Fibroblast of skin of left quadriceps (primary cell): ENCODE data around the gene CALD1.

Source experiments
- DNase-seq, 2 experiments: peaks; one replicate each; pipeline ENCODE4 v3.0.0-alpha.2; 2013; ENCODE audit warnings: low read depth in 2 of 2

CALD1 gene

DNA sequence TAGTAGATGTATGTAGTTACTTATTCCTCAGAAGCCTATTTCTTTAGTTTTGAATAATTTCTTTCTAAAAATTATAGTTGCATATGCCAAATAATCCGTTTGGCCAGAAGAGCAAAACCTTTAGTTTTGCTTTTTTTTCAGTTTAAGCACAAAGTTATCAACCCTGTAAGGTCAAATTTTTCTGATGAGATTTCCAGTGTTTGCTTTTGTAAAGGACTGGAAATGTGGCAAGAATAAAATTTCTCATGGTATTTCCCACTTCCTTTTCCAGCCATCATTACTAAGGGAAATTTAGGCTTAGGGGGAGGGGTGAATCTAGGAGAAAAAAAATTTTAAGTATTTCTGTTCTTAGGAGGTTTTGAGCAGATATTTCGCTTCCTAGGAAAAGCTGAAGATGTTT lies 7.6 kb downstream of the CALD1 start:
- no peak for DNase-seq

DNA sequence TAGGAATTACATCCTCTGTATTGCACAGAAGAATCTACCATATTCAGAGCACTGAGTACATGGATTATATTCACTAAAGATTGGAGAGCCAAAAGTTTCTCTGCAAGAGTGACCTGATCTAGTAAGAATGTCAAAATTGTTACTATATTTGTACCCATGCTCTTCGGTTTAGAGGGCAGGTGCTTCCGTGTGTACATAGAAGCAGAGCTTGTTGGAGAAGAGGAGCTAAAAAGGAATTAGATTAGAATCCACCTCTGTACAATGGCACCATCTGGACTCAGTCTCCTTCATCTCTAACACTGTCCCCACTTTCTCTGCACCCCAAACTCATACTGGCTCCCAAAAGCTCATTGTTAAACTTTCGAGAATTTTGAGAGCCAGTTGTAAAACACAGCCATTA lies 8.3 kb downstream of the CALD1 start:
- DNase-seq: no peak

DNA sequence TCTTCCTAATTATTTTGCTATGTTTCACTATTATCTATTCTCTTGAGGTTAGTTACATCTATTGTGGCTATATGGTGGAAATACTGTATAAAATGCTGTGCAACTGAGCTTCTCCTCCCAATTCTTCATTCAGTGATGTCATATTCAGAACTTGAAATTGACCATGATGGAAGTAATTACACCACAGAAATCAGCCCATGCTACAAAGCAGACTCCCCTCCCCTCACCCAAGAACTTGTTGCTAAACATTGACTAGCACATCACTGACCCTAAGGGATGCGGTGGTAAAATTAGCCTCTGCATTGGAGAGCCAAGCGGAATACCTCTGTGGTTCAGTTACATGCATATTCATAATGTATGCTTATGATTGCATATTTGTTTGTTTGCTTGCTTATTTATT lies 8.8 kb downstream of the CALD1 start:
- no peak for DNase-seq

DNA sequence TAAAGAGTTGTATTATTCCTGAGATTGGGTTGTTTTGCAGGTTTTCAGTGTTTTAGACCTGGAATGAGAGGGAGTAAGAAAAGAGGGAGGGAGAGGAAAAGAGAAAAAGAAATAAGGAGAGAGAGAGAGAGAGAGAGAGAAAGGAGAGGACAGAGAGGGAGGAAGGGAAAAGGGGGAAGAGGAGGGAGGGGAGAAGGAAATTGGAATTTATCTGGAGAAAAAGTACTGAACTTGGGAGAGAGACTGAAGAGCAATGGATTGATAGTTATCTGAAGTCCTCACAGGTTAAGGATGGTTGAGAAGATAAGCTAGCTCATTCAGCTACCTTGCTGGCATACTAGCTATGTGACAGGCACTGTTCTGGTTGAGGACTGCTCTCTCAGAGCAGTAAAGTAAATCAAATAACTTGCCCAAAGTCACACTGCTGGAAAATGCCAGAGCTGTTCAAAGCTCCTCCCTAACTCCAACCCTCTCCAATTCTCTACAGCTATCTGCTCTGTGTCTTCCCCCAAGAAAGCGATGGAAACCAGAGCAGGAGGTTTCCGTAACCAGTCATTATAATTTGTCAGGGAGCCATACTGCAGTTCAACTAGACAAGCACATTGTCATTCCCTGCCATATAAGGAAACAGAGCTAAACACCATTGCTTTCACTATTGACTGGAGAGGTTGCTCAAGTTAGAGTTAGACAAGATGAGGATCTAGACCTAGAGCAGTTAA lies 10.7 kb downstream of the CALD1 start:
- DNase-seq: no peak

DNA sequence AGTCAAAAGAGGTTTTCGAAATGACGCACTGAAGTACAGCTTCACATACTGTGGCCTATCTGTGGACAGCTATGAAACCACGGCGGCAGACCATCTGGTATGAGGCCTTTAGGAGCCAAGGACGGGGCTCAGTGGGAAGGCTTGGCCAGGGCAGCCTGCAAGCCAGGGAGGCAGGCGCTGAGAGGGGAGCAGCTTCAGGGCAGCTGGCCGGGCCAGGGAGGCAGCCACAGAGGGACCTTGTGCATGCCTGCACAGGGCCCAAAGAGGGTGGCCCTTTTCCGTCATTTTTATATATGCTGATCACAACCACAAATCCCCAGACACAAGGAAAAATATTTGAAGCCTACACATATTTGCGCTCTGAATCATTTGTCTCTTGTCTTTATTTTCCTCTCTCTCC lies 13.5 kb downstream of the CALD1 start:
- DNase-seq: peak; percentile 65 to 70

DNA sequence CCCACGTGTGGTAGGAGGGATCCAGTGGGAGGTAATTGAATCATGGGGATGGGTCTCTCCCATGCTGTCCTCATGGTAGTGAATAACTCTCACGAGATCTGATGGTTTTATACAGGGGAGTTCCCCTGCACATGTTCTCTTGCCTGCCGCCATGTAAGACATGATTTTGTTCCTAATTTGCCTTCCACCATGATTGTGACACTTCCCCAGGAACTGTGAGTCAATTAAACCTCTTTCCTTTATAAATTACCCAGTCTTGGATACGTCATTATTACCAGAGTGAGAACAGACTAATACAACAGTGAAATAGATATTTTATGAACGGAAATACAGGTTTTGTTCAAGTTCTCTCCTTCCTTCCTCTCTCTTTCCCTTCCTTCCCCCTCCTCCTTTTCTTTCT lies 15.8 kb downstream of the CALD1 start:
- DNase-seq: no peak

DNA sequence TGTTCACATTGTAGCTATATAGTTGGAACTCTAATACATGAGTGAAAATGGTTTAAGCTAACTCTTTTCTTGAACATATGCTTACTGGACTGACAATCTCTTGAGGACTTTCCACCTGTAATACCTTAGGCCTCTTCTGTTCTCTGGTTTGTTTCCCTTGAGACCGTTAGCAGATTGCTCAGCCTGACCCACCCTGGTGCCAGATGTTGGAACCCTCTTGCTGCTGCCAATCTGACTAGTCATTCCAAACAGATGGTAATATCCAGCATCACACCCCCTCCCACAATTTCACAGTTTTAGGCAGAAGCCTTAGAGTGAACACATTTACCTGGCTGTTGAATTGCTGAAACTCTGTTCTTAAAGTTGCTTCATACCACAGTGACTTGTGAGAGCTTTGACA lies 18.7 kb downstream of the CALD1 start:
- DNase-seq: no peak

DNA sequence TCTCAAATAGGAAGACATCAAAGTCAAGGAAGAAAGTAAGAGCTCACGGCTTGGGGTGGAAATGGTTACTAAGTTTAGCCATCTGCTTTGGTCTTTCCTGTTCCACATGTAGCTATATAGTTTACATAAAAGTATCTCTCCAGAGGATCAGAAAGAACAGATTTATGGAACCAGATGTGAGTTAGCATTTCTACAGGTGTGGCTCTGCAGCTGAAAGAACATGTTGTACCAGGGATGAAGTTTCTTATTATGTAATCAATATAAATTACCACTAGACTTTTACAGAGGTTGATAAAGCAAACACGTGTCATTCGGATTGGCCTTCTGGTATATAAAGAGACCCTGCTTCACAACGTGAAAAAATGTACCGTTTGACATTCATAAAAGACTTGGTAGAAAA lies 19.9 kb downstream of the CALD1 start:
- no peak for DNase-seq

DNA sequence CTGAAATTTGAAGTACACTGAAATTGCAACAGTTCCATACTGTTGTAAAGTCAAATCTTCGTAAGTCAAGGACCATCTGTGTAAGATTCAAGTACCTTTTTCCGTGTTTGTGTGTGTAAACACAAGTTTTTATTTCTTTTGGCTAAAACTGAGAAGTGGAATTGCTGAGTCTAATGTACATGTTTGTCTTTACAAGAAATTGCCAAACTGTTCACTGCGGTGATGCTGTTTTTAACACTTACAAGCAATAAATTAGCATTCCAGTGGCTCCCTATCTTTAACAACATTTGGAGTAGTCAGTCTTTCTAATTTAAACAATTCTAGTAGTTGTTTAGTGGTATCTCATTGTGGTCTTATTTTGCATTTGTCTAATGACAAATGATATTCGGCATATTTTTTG lies 23.3 kb downstream of the CALD1 start:
- no peak for DNase-seq

DNA sequence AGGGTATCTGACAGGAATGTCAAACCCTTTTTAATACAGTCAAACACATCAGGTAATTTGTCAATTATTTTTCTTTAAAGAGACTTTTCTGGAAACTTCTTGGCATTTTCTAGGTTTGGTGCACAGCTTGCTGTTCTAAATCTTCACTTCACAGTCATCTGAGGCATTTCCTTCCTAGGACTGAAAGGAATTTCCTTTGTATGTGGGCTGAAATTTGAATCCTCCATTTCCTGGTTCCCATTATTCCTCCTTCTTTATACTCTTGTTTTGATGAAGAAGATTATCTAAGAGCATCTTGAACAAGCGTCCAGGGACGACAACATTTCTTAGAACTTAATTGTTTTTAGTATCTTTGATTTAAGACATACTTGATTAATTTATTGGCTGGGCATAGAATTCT lies 24.9 kb downstream of the CALD1 start:
- no peak for DNase-seq

DNA sequence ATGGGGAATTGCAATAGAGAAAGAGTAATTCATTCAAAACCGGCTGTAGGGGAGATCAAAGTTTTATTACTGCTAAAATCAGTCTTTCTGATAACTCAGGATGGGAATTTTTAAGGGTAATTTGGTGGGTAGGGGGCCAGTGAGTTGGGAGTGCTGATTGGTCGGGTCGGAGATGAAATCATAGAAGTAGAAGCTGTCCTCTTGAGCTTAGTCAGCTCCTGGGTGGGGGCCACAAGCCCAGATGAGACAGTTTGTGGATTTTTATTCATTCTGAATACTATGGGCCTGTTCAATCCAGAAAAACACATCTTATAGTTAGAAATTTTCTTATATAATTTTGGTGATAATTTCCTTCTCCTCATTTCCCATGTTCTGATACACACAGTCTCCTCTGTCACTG lies 25.4 kb downstream of the CALD1 start:
- DNase-seq: no peak

DNA sequence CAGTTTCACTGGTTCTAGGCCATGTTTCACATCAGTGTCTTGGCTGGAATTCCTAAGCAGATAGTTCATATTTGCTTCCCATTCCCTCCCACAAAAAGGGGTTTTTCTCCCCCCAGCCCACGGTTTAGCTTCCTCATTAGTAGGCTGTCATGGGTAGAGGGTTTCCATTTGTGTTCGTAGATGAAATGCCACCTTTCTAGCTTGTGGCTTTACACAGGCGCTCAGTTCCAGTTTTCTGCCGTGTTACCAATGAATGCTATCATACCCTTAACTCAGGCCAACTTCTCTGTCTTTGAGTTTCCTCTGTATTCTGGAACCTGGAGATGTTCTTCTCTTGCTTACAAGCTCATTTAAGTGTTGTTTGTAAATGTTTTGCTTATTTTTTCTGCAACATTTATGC lies 26.8 kb downstream of the CALD1 start:
- no peak for DNase-seq

DNA sequence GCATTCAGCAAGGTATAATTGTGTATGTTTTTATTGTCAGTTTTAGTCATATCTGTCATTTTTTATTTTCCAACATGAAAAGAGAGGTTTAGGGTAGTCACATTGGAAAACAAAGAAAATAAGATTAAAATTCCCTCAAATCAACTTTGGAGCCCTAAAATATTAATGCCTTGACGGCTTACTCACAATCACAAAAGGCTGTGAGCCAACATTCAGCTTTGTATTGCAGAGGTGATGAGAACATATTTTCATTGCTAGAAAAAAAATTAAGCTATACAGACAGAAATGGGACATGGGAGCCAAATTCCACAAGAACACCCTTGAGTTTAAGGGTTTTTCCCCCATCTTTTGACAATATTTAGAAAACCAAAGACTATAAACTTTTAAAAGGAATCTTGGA lies 30.2 kb downstream of the CALD1 start:
- DNase-seq: no peak

DNA sequence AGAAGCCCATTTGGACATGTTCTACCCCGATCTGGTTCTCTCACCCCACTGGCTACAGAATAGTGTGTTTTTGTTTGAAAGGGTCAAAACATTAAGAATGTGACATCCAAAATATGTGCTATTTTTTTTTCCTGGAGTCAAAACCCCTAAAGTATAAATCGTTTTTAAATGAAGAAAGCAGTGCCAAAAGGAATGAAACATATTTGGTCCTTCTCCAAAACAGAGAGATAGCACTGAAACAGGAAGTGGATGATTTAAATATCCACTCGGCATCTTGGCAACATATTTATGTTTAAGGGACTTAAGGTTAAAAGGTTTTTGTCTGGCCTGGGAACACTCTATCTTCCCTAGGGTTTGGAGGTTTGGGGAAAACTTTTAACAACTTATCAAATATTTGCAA lies 32.3 kb downstream of the CALD1 start:
- DNase-seq: peak in 1 of 2 experiments; percentile 46

DNA sequence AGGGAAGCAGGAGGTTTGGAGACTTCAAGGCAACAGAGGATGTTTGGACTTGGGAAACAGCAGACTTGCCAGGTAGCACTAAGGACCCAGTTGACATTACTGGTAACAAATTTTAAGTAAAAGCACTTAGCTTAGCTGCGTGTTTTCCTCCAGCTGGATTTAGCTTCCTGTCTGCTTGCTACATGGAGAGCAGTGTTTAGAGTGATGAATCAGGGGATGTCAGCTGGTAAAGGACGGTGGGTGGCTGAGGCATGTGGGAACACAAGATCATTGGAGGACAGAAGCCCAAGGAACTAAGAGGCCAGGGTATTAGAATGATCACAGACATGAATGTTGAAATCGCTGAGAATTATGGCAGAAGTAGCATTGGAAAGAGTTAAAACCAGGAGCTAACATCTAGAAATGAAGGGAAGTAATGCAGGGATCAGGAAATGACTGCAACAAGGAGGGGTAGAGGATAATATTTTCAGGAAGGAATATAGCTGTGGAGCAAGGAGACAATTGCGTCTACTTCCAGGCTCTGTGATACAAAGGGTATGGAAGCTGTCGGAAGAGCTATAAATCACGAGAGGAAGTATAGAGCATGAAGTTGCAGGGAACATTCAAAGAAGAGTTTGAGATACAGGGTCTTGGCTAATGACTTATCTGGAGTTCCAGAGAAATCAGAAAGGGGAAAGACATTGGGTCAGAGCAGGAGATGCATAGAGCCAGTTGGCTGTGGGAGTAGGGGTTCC lies 34.4 kb downstream of the CALD1 start:
- DNase-seq: no peak

DNA sequence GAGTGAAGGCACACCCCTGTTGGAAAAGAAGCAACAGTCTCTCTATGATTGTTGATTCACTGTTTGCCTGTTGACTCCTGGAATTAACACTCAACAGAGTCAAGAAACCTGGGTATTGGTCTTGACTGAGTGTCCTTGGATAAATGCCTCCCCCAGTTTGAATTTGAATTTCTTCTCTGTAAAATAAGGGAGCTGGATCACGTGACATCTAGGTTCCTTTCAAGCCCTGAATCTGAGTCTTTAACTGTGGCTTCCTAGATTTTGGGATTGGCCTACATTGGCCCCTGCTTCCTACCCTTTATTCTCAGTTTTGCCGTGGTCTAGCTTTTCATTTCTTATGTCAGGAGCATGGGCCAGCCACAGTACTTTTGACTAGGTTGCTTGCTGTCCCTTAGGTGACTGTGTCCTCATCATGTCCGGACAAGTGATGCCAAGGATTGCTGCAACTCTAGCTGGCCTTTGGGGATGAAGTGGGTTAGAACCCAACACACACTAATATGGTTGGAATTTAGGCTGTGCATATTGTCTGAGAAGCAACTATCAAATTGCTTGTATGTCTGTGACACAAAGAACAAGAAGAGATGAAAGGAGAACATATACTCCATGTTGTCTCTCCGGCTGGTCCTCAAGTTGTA lies 35.4 kb downstream of the CALD1 start:
- DNase-seq: no peak

DNA sequence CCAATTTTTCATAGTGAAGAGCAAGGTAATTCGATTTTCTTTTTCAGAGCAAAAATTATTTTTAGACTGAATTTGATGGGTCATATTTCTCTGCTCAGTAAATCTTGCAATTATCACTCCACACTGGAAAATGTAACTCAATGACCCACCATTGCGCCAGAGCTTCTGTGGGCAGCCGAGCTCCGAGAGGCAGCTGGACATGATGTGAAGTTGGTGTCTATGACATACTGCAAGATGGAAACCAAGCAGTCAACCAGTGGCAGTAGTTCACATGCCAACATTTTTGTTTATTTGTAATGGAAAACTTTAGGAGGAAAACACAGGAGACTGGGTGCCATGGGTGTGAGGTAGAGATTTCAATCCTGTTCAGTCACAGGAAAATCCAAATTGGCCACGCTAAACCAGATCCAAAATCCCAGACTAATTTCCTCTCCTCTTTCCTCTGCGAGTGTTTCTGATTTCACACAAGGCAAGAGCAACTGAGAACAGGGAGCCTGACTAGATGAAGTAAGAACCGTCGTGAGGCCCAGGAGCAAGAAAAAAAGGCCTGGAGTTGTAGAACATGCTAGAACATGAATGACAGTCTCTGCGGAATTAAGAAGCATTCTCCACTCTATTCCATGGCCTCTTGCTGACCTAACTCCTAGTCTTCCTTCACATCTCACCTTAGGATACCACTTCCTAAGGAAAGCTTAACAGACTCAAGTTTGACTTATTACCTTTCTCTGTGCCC lies 39.3 kb downstream of the CALD1 start:
- DNase-seq: no peak

DNA sequence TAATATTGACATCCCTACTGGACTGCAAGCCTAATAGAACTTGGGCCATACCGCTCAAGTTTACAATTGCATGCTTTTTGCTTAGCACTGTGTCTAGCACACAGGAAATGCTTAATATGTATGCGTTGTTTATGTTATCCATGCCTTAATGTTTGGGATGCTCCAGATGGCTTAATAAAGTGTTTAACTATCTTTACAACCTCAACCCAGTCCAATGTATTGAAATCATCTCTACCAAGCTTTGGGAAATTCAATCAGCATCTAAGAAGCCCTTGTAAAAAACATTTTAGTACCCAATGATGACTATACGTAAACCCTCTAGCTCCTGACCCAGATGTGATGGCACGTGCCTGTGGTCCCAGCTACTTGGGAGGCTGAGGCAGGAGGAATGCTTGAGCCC lies 40.0 kb downstream of the CALD1 start:
- no peak for DNase-seq

DNA sequence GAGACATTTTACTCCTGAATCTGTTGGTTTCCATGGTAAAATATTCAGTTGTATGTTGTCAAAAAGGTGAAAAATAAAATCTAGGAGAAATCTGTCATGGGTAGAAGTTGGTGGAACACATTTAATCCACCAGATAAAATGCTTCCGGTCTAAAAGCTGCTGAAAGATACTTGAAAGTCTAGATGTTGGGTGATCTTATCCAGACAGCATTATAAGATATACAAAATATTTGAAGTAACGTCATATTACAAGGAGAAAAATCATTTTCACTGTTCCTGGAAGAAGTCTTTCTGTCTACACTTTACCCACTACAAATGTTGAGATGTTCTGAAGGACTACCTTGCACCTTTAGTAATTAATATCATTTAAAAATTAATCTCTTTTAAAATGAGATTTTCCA lies 40.9 kb downstream of the CALD1 start:
- DNase-seq: no peak

DNA sequence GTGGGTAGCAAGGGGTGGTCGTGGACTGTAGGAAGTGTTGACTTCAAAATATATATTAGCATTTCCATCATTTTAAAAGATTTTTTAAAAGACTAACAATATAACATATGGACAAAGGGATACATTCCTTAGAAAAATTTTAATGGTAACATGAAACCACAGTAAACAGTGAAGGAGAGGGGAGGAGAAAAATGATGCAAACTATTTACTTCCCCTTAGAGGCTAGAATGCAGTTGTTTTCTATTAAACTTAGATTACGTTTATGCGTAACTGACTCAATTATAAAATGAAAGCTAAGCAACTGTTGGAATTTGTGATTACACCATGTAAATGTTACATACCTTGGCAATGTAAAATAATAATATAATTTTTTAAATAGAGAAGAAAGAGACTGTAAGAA lies 41.3 kb downstream of the CALD1 start:
- DNase-seq: no peak

DNA sequence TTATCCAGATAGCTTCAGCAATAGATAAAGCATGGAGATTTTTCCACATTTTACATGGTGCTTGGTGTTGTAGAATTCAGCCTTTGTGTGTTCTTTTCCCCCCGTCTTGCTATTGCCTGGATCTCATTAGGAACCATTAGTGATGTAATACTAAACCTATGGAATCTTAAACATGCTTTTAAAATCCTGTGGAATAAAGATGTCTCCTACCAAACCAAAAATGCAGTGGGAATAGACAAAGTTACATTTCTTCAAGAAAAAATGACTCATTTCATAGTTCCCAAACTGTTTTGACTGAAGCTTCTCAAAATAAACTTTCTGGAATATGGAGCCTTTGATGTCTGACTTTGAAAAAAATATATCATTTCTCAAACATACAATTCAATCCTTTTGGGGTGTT lies 44.0 kb downstream of the CALD1 start:
- DNase-seq: peak; percentile 92 to 94

DNA sequence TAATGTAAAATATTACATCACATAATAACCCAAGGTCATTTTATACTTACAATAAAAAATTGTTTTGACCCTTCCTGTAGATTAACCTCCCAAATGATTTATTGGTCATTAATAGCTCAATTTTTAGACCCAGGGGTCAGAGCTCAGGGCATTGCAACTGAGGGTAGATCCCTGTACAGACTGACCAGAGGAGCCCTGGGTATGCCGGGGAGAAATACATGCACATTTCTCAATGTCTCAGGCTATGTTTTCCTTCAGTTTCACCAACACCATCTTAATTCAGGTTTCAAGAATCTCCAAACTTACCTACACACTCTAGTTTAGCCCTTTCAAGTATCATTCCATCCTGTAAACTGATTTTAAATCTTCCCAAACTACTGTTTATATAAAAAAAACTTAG lies 46.2 kb downstream of the CALD1 start:
- DNase-seq: no peak

DNA sequence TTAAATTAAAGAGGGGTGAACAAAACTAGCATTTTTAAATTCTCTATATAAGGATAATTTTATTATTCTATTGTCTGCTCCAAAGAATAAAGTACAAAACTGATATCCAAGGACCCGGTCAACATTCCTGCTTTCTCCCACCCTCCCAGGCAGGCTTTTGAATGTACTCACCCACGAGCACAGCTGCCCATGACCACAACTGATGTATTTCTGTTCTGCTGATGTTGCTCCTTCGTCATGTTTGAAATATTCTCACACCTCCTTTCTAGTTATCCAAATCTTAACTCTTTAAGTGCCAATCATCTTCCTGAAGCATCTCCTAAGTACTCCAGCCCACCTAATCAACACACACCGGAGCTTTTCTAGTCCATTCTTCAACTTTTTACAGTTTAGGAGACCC lies 46.7 kb downstream of the CALD1 start:
- DNase-seq: peak in 1 of 2 experiments; percentile 64
